Posterior cingulate gyrus (tissue), 11 donors: ENCODE results near the gene LCP1.
"Not testable (repeated sequence)": the region's sequence is repeated elsewhere in the genome, so short reads cannot be mapped to it uniquely, and the experiment has no call there.

Source experiments
- DNase-seq, 10 donors: peaks; one replicate each; pipeline versions ENCODE4 v3.0.0 to v3.0.0-alpha.2; 2020 to 2021; ENCODE audit warnings: mixed read lengths in 3 of 10
- intact Hi-C: fragments of 100-400 bp; cut with DNase I; formaldehyde crosslinking; loops from one replicate; pipeline ENCODE4 v1.15.1; 2023

LCP1 gene, protein sequence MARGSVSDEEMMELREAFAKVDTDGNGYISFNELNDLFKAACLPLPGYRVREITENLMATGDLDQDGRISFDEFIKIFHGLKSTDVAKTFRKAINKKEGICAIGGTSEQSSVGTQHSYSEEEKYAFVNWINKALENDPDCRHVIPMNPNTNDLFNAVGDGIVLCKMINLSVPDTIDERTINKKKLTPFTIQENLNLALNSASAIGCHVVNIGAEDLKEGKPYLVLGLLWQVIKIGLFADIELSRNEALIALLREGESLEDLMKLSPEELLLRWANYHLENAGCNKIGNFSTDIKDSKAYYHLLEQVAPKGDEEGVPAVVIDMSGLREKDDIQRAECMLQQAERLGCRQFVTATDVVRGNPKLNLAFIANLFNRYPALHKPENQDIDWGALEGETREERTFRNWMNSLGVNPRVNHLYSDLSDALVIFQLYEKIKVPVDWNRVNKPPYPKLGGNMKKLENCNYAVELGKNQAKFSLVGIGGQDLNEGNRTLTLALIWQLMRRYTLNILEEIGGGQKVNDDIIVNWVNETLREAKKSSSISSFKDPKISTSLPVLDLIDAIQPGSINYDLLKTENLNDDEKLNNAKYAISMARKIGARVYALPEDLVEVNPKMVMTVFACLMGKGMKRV

GRCh38 chr13:46181840-46182490, at the start of gene LCP1:
Gene LCP1, minus strand, starts transcription at chr13:46182177. Its CDS starts 22,515 bp downstream, at chr13:46159662.
- intact Hi-C loops, result no loop called here
- DNase-seq, result no peak

GRCh38 chr13:46229251-46229650, 47.3 kb upstream of the LCP1 start:
- intact Hi-C loops, result no loop called here
- no peak for DNase-seq

- intact Hi-C loops, DNase-seq: not testable (repeated sequence)
These were observed 38.3 kb upstream of the LCP1 start for GRCh38 chr13:46220234-46220633.

- intact Hi-C loops, DNase-seq: not testable (repeated sequence)
These were observed 32.8 kb upstream of the LCP1 start for GRCh38 chr13:46214741-46215140.

DNA sequence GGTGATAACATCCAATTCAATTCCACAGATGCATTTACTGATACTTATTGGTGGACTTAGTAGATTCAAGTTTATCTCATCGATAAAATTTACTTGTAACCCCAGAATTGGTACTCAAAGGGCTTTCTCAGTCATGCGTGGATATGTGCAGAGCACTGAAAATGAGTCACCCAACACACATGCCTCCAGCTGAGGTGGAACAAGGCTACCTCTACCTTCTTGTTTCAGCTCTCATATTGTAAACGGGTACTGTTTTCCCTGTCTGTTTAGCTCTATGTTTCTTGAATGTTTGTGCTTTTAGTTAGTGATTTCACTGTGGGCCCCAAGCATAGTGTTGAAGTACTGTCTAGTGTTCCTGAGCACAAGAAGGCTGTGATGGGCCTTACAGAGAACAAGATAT, 31.3 kb upstream of the LCP1 start:
- intact Hi-C loops, result no loop called here
- no peak for DNase-seq

DNA sequence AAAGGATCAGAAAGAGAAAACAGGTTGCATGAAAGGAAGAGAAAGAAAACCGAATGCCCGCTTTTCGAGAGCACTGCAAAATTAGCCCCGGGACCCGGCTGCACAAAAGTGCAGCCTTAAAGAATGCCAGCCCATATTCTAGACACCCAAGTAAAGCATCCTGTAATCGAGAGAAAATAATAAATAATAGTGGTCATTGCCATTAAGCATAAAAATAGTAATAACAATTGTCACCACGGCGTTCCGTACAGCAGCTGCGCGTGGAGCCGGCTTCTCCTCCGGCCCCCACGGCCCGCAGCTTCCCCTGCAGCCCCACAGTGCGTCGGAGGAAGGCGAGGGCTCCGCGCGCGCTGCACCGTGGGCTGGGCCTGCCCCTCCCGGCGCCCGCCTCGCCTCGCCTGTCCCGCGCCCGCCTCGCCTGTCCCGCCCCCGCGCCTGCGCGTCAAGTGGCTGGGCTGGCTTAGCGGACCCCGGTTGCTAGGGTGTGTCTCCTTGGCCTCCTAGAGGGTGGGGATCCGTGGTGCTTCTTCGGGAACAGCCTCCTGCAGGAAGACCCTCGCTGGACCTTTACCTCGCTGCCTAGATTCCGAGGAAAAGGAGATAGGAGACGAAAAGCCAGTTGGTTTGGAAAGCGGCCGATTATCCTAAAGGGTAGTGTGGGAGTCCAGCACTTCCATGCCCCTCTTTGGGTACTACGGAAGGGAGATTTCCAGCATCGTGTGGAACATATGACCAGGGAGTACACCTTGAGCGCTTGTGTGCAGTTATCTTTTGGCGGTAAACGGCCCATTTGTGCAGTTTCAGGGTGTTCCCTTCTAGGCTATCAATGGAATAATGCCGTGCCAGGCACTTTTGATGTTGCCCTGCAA, 29.7 kb upstream of the LCP1 start, which contains the start of gene LRRC63:
Gene LRRC63 (plus strand): TSS at position 446 of the 869 bp plus-strand sequence. CDS start 1,107 bp downstream, outside the sequence.
- peak; percentile 59 to 98 (median 82) for DNase-seq
- intact Hi-C loops, result no loop called here

DNA sequence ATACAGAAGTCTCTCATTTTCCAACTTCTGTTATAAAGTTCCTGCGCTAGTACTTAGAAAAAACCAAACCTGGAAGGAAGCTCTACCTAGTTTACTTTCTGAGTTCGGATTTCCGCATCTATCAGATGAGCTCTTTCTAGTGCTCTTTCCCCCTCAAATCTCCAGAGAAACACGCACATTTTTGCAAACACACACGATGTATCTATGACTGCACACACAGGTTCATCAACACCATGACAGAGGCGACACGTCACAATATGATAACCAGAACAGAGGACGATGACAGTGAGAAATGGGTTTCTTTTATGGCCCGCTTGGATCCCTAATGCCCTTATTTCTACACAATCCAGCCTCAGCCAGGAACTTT, 29.1 kb upstream of the LCP1 start:
- no peak for DNase-seq
- intact Hi-C loops, result no loop called here

DNA sequence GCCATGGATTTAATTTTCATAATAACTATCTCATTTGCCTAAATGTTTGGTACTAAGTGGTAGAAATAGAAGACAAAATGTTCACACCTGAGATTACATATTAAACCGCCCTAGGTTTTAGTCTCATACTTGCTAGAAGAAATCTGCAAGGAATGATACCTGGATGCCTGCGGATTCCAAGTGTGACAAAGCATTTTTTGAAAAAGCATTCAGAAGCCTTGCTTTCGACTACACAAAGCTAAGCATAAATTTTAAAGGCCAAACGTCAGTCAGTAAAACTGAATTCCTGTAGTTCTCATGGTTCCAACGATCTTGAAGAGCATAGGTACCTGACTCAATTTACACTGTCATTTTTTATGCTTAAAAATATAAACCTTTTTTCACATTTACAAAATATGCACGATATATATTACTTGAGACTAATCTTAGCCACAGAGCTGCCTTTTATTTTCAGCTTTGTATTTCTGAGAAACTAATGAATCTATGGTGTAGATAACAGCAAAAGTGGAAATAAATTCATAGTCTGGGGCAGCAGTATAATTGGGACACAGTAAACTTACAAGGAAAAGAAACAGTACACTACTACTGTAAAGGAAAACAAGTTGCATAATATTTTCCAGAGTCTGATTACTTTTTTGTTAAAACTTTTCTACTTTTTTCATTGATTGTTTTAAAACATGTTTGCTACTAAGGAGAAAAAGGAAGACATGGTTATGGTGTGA, 28.5 kb upstream of the LCP1 start:
- no peak for DNase-seq
- intact Hi-C loops, result no loop called here

- intact Hi-C loops, result no loop called here
- no peak for DNase-seq
These were observed 25.9 kb upstream of the LCP1 start for GRCh38 chr13:46207828-46208227.

- intact Hi-C loops, result no loop called here
- DNase-seq, result no peak
These were observed 24.2 kb upstream of the LCP1 start for GRCh38 chr13:46206143-46206542.

DNA sequence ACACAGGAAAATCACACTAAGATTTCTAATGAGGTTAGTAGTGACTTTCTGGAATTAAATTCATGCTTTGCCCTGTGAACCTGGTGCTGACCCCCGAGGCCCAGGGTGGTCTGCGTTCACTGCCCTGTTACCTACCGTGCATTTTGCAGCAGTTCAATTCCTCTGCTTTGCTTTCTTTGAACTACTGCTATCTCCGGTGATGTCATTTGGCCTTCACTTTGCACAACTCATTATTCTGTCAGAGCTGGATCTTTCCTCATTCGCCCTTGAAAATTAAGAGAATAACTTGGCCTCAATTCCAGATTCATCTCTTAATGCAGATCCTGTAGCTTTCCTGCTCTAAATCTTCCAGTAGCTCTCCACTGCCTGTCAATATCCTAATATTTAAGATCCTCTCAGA, 21.0 kb upstream of the LCP1 start:
- DNase-seq, result no peak
- intact Hi-C loops, result no loop called here

GRCh38 chr13:46202188-46202795, 20.3 kb upstream of the LCP1 start:
- intact Hi-C loops, result no loop called here
- DNase-seq, result no peak

- DNase-seq, result no peak
- intact Hi-C loops, result no loop called here
These were observed 16.8 kb upstream of the LCP1 start for GRCh38 chr13:46198696-46199193.

DNA sequence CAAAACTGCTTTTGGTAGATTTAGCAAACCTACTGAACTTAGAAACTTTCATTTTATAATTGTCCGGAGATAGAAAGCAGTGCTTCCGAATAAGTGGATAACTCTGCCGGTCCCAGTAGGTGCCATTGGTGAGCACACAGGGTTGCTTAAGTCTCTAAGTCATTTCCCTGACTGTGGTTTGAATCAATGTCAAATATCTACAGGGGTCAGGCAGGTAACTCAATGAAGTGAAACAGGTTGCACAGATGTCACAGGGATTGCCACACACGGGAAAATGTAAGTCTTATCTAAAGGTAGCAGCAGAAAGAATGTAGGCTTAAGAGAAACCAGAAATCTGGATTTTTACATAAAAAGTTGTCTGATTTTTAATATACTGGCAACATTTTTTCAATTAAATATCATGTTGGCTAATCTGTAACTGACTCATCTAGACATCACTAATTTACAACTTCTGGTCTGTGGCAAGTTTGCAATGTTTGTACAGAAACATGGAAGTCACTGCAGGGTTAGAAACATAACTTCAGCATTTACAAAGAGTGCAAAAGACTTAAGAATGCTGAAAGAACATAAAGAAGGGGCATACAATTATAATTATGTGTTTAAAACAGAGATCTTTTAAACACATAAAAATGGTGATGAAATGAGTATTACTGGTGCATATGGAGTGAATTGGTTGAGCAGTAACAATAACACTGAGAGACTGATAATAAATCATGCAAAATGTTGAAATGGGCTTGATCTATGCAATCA, 15.5 kb upstream of the LCP1 start:
- intact Hi-C loops, result no loop called here
- no peak for DNase-seq

DNA sequence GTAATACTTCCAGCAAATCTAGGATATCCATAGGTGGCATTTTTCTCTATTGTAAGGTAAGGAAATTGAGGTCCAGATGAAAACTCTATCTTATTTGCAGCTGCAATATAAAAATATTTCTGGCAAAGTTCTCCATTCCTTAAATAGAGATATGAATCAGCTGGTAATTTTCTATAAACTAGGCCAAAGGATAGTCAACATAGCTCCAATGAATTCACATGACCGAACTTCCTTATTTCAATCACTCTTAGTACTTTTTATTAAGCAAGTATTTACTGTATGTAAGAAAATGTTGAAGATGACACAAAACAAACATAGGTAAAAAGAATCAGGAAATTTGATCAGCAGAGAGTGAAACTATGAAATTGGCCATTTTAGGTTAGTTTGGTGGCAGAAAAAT, 13.0 kb upstream of the LCP1 start:
- DNase-seq, result no peak
- intact Hi-C loops, result no loop called here

DNA sequence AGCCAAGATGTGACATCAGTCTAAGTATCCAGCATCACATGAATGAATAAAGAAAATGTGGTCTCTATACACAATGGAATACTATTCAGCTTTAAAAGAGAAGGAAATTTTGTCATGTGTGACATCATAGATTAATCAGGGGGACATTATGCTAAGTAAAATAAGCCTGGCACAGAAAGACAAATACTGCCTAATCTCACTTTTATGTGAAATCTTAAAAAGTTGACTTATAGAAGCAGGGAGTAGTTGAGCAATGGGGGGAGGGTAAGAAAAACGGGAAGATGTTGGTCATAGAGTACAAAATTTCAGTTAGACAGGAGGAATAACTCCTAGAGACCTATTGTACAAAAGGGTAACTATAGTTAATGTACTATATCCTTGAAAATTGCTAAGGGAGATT, 10.4 kb upstream of the LCP1 start:
- intact Hi-C loops, result no loop called here
- DNase-seq, result no peak

- intact Hi-C loops, result no loop called here
- DNase-seq, result no peak
These were observed 3.7 kb upstream of the LCP1 start for GRCh38 chr13:46185634-46186033.

DNA sequence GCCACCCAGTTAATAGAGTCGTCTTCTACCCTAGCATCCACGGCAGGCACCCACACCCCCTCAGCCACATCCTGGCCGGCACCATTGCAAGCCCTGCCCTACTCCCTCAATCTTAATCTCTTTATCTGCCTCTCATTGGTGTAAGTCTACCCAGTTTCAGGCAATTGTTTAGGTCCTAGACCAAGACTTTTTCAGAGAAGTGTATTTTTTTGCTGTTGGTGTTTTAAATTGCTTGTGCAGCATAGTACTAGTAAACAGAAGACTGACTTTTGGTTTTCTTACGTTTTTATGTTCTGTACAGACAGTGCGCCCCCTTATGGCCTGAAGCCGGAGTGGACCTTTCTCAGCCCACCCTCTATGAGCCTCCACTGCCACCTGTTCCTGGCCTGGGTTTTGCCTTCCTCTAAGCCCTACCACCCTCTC, 2.3 kb upstream of the LCP1 start:
- DNase-seq, result peak in 1 of 10 donors; percentile 13
- intact Hi-C loops, result no loop called here
